NOMO-1 treated with dmso at 0.1 percent for 144 hours (cell line): ENCODE data around the gene GABBR2.

Source experiments
- DNase-seq: peaks from one replicate; lab custom pipeline; 2025; ENCODE audit not compliant: unreplicated experiment; lab: John Stamatoyannopoulos, UW

GABBR2 gene

DNA sequence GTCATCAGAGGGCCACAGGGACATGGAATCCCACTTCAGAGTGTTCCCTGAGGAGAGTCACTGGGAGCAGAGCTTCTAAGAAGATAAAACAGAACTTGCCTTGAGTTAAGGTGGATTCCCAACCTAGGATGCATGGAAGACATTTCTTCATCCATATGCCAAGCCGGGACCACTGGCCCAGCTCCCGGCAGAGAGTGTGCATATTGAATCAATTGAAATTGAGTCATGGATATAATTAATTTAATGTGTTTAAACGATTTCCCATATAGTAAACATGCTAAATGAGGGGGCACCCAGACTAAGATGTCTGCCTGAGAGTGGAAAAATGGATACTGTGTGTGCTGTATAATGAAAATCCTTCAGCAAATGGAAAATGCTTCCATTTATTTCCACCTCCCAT, 258.9 kb downstream of the GABBR2 start:
- DNase-seq = no peak

DNA sequence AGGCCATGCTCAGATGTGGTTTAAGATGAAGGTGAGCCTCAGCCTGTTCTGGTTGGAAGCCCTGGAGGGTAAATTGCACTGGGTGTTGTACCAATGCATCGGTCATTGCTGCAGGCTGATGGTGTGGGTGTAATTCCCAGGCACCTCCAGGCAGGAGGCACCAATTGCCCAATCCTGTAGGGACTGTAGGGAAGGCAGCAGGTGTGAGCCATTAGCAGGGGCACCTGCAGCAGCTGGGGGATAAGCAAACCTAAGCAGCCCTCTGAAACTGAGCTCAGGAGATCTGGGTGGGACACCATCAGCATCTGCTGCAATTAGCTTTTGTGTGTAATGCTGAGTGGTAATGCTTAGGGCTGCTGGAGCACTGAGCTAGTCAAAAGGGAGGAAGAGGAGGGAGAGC, 263.2 kb downstream of the GABBR2 start:
- no peak for DNase-seq

DNA sequence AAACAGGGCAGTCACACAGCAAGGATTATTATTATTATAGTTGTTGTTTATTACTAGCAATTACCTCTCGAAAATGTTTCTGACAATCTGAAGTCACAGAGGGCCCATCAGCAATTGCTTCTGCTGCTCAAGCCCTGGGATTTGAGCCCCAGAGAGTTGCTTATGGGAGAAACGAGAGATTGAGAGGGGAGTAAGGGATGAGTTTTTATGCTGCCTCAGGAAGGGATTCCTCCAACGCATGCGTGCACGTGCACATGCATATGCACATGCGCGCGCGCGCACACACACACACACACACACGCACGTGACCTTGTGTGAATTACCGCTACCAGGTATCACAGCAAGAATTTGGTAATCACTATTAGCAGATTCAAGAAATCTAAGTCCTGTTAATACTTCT, 264.1 kb downstream of the GABBR2 start:
- no peak for DNase-seq

DNA sequence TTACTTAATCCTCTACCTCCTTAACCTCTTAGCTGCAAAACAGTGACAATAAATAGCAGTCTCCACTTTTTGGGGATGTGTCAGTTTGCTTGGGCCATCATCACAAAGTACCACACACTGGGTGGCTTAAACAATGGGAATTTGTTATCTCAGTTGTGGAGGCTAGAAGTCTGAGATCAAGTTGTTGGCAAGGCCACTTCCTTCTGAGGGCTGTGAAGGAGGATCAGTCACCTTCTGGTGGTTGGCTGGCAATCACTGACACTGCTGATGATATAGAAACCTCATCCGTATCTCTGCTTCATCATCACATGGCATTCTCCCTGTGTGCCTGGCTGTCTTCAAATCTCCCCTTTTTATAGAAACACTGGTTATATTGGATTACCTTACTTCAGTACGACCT, 266.2 kb downstream of the GABBR2 start:
- no peak for DNase-seq

DNA sequence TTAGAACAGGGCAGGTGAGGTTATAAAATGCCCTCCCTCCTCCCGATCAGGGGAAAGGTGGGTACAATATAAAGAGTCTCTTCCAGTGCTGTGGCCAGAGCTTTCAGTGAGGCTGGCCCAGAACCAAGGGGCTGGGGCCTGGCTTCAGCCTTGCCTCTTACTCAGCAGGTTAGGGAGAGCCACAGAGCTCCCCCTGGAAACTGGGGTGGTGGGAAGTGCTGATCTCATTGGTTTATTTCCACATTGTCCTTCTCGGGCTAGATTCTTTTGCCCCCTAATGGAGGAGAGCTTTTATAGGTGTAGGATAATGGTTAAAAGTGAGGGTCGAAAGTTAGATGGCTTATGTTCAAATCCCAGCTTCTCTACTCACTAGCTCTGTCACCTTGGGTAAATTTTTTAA, 266.6 kb downstream of the GABBR2 start:
- no peak for DNase-seq

DNA sequence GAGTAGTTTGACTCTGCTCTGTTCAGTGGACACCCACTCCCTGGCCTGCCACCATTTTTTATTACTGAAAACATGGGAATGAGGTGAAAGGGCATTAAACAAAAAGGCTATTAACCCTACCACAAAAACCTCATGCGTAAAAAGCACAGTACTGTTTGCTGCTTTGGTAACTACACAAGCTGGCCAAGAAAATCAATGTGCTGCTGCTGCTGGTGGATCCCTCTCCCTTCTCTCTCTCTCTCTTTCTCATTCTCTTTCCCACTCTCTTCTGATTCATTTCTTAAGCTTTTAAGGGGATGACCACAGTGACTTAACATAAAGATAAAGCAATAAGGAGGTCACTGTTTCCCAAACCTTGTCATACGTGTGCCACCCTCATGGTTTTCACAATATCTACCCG, 270.1 kb downstream of the GABBR2 start:
- no peak for DNase-seq

DNA sequence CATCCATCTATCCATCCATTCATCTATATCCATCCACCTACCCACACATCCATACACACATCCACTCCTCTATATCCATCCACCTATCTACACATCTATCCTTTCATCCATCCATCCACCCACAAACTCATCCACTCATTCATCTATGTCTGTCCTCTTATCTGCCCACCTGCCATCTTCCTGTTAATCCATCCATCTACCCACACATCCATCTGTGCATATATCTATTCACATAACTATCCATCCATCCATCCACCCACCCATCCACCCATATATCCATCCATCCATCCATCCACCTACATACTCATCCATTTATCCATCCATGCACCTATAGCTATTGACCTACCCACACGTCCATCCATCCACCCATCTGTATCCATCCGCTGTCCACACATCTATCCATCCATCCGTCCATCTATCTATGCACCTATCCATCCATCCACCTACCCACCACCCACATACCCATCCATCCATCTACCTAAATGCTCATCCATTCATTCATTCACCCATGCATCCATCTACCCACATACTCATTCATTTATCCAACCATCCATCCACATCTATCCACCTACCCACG, 271.2 kb downstream of the GABBR2 start:
- no peak for DNase-seq

DNA sequence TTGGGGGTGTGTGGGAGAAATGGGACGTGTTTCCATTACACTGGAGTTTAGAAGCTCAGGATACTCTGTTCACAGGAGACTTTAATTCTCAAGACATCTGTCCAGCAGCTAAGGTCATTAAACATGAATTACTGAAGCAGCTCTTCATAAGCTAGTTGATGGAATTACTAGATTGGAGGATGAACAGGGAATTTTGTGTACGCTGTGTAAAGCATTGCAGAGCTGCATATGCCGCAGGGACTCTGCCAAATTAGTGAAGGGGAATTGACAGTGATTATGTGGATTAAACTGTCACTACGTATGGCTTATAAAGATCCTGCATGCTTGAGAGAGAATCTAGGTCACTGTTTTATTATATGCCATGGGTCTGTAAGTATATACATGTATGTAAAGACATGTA, 275.8 kb downstream of the GABBR2 start:
- no peak for DNase-seq

DNA sequence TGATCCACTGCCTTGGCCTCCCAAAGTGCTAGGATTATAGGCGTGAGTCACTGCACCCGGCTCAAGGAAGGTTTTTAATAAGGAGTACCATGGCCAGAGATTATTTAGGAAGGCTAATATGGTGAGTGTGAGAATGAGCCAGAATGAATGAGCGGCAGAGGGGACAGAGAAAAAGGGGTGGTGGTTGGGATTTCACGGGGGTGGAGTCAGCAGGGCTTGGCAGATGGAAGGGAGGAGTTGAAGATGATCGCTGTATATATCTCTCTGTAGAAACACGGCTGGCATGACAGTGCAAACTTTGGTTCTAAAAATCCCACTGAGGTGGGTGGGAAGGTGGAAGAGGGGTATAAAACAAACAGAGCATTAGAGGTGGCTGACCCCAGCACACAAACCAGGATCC, 276.6 kb downstream of the GABBR2 start:
- DNase-seq = no peak

DNA sequence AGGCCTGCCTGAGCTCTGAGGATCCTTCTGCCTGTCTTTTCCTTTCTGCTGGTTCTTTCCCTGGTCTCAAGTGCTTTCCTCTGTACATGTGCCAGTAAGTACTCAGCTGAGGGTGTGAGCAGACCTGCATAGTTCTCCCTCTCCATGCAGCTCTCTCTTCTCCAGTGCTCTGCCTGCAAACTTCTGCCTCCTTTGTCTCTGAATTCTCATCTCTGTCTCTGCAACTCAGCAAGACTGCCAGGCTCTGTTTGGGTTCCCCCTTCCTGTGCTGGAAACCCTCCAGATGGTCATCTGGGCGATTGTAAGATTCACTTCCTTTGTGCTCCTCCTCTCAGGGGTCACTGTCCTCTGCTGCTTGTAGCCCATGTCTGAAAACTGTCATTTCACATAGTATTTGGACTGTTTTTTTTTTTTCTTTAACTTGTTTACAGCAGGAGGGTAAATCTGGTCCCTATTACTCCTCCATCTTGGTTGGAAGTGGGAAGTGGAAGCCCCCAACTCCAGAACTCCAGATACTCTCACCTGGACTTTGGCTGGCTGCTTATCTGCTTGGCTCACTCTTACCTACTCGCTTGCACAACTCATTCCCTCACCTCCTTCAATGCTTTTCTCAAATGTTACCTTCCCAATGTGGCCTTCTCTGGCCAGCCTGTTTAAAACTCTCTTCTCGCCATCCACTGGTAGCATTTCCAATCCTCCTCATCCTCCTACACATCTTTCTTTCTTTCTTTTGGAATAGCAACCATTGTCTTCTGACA, 278.0 kb downstream of the GABBR2 start:
- no peak for DNase-seq

DNA sequence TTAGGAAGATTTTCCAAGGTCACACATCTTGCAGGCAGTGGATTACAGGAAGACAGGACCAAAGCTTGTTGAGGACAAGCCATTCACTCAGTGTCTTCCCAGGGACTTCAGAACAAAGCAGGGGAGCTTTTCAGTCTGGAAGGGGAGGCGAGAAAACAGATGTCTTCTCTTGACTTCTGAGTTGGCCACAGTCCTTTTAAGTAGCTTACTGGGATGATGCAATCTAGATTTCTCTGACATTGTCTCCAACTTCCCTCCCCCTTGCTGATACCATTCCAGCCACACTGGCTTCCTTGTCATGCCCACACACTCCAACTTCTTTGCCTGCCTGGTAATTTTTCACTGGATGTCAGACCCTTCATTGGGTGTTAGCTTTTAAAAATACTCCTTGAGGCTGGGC, 279.1 kb downstream of the GABBR2 start:
- no peak for DNase-seq

DNA sequence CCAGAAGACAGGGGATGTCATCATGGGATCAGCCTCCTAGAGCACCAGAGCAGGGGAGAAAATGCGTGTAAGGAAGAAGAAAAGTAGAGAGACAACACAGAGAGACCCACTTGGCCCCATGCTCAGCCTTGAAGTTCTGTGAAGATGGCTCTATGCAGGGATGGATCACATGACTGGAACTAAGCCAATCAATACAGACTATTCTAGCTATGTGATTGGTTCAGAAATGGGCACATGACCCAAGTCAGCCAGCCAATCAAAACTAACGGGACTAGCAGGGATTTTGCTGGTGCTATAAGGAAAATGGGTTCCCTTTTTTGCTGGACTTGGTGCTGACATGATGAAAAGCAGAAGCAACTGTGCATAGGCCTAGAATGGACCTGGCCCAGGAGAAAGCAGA, 280.3 kb downstream of the GABBR2 start:
- DNase-seq = no peak

DNA sequence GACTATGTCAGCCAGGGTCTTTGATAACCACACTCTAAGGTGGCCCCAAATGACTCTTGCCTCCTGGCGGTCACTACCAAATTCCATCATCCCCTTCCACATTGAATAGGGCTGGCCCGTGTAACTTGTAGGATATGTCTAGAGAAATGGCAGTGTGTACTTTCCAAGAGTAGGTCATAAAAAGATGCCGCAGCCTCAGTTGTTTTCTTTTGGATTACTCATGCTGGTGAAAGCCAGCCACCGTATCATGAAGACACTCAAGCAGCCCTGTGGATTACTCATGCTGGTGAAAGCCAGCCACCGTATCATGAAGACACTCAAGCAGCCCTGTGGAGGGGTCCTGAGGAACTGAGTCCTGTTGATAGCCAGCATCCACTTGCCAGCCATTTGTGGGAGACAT, 281.2 kb downstream of the GABBR2 start:
- DNase-seq = no peak

DNA sequence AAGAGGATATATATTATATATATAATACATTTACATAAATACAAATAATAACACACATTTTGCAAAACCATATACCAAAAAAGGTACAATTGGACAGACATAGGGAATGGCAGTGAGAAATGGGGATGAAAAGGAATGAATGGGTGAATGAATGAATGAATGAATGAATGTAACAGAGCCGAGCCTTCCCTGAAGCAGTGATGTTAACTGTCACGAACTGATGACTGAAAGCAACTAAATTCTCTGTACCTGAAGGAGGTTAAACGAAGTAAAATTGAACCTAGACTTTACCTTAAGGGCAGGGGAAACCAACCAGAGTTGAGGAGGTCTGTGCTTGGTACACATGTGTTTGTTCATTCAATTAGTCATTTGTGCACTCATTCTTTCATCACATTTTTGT, 283.7 kb downstream of the GABBR2 start:
- DNase-seq = no peak

DNA sequence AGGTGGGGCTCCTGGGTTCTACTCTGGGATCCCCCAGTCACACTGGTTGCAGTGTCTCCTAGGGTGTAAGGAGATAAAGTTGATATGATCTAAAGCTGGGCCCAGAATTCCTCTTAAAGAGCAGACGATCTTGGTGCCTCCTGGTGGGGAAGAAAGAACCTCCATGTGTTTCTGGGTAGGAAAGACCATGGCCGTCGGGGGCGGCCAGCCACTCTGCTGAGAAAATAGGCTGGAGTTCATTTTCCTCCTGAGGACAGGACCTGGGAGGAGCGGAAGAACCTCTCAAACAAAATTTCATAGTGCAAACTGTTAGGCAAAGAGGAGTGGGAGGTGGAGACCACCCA, 289.5 kb downstream of the GABBR2 start:
- DNase-seq = no peak

DNA sequence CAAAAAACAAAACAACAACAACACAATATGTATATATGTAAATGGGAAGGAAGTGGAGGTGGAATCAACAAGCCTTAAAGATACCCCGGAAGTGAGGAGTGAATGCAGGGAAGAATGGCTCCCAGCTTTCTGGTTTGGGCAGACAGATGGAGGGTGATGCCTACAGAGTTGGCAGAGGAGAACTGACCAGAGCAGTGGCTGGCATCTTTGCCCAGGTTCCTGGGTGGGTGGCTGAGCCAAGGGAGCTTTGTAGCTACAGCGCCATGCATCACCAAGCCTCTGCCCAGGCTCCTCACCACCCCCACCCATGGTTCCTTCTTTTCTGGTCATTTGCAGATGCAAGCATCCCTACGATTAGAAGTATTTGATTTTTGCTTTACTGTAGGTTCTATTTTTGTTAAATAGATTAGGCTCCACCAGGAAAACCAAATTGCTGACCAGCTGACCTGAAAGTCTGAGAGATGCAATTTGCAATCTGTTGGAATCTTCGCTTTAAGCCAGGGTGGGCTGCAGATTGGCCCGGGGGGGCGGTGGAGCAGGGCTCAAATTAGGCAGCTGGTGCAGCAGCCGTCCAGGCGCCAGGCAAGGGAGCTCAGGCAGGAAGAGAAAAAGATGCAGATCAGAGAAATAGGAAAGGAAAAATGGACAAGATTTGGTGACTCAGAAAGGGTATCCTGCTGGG, 290.0 kb downstream of the GABBR2 start:
- DNase-seq = no peak

DNA sequence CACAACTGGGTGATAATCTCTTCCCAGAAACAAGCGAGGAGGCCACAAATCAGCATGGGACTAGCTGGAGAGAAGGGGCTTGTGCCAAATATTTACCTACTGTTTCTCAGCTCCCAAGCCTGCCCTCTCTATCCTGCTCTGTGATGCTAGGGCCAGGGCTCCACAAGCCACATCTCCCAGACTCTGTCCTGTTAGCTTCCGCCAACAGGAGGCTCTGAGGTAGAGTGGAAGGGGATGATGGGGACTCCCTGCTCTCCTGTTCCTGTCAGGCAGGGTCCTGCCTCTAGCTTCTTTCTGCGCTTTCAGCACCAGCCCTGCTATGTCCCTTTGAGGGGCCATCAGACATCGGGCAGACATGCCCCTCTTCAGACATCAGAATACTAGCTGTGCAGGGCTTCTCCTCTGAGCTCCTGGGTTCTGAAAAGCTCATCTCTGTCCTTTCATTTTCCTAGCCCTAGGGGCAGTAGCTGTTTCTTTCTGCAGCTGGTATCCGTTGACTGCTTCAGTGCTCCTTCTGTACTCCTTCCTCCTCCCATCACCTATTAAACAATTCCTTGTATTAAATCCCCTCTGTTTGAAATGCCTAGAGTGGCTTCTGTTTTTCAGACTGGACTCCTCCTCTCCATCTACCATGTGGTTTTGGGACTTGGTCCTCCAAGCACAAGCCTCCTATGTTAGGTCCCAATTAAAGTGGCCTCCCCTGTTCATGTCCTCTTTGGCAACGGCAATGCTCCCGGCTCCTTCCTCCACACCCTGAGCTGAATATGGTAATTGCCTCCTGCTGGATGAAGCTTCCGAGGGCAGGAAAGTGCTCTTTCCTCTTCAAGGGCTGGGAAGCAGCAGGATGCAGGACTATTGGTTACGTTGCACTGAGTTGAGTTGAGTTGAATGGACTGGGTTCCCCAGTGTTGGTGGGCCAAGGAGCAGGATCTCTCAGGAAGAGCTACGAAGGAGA, 292.2 kb downstream of the GABBR2 start:
- no peak for DNase-seq

DNA sequence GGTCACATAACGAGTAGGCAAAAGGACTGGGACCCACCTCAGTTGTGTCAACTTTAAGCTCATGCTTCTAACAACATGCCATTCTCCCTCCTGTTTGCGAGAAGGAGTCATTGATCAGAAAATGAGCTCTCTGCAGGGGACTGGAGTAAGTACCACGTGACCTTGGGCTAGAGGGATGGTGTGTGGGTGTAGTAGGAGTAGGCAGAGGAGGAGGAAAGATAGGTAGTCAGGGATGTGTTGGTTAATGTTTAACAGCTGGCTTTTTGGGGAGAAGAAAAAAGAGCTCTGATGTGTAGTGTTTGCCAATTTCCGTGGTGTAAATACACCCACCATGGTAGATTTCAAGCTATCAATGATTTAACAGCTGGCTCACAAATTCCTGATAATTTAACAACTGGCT, 293.0 kb downstream of the GABBR2 start:
- DNase-seq = no peak

DNA sequence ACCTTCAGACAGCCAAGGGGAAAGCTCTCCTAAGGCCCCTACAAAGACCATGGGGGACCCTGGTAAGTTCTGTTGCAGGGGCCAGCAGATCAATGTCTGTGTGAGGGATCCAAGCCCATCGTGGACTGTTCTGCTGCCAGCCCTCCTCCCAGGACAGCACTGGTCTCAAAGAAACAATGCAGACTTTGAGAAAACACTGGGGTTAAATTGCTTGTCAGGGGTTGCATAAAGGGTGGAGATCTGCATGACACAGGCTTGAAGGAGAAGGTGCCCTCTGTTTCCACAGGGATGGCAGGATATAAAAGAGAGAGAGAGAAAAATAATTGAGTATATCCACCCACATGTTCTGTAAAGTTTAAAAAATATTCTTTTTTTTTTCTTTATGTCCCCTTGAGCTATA, 295.7 kb downstream of the GABBR2 start:
- DNase-seq = no peak

DNA sequence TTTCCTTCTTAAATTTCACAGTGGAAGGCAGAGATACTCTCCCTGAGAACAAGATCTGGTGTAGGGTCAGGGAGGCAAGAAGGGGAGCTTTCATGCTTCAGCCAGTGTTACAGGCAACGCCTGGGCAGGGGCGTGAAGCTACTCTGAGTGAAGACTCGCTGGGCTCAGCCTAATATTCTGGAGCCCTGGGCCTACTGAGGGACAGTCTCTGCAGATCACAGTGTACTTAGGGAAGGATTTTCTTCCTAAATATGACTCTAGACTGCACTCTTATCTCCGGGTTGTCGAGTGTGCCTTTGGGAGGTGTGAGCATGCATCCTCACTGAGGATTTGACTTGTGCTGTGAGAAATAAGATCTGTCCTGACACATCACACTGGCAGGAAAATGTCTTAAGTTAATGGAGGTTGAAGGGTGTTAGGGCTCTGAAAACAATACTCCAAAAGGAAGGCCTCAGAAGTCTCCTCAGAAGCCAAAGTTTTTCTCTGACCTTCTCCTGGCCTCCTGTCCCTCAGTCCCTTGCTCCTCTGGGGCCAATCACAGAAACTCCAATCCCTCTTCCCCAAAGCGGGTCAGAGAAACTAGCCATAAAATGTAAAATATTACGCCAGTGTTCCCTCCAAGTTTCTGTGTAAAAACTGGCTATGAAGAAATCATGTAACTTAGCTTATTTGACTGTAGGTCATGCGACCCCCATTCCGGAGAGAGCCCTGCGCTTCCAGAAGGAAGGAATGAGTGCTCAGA, 296.5 kb downstream of the GABBR2 start:
- no peak for DNase-seq

DNA sequence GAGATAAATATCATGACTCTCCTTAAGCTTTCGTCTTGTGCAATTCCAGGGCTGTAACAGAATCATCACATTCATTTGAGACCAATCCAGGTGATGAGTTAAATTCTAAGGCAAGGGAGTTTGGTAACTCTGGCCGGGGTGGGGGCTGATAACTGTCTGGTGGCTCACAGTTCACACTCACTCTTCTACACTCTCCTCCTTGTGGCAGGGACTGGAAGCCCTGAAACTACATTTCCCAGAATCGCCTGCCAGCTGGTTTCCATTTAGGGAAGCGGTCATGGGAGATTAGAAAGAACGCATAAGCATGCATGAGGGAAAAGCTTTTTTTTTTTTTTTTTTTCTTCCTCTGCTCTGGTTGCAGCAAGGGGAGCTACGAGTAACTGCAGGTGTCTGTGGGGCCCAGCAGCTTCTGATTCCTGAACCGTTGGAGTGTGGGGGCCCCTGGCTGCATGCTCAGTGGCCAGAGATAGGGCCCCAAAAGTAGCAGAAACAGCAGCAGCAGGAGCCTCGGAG, 298.5 kb downstream of the GABBR2 start:
- peak; percentile 36 for DNase-seq
